PC-9 (cell line): ENCODE data around the gene S100A7. TPM values are rescaled to one million over a fixed set of nuclear protein-coding genes. Genes with fewer than 3 reads are reported as not detected.

Experiments used
- BruUV-seq: library from RNA; stranded (reverse); fragments of 400-500 nt; replicated peaks from 2 replicates; lab custom pipeline; 2021; lab: Mats Ljungman, UMichigan
- CTCF ChIA-PET: fragments of 300-600 bp; sonication (Branson Sonifier 250); formaldehyde crosslinking; loops from one replicate; lab custom pipeline; 2022; ENCODE audit warnings: antibody characterized with exemption; lab: Charles Lee
- POLR2A ChIA-PET: fragments of 300-600 bp; sonication (Branson Sonifier 250); formaldehyde crosslinking; loops from one replicate; lab custom pipeline; 2022; ENCODE audit warnings: antibody characterized with exemption; ENCODE audit not compliant: unreplicated experiment; lab: Charles Lee
- DNase-seq, 2 experiments: peaks; one replicate each; pipeline versions ENCODE4 v3.0.0 to v3.0.0-alpha.2; 2015 to 2022; ENCODE audit warnings: mixed read lengths in 1 of 2
- H2AFZ ChIP-seq: fragments of 200-600 bp; sonication (generic); 2 replicates; pipeline ENCODE4 v1.8.1; 2017; ENCODE audit warnings: antibody characterized with exemption
- H3F3A ChIP-seq: fragments of 200-600 bp; sonication (generic); 2 replicates; pipeline ENCODE4 v1.8.1; 2017; ENCODE audit warnings: antibody characterized with exemption, mild to moderate bottlenecking, low read depth; ENCODE audit not compliant: insufficient read depth
- H3K27ac ChIP-seq: fragments of 200-600 bp; sonication (generic); 2 replicates; pipeline ENCODE4 v1.6.1; 2016; ENCODE audit warnings: mixed run types
- H3K27me3 ChIP-seq: fragments of 200-600 bp; sonication (generic); 2 replicates; pipeline ENCODE4 v1.6.1; 2016; ENCODE audit warnings: low read depth, mixed run types; ENCODE audit not compliant: insufficient read depth
- H3K36me3 ChIP-seq: fragments of 200-600 bp; sonication (generic); 2 replicates; pipeline ENCODE4 v1.6.1; 2016; ENCODE audit warnings: low read depth, mixed run types
- H3K4me1 ChIP-seq: fragments of 200-600 bp; sonication (generic); replicated peaks from 2 replicates; pipeline ENCODE4 v1.6.1; 2016; ENCODE audit warnings: mixed run types; ENCODE audit not compliant: insufficient read depth
- H3K4me2 ChIP-seq: fragments of 200-600 bp; sonication (generic); 2 replicates; pipeline ENCODE4 v1.6.1; 2017; ENCODE audit warnings: mixed run types
- H3K4me3 ChIP-seq: fragments of 200-600 bp; sonication (generic); 2 replicates; pipeline ENCODE4 v1.6.1; 2016; ENCODE audit warnings: mixed run types
- H3K79me2 ChIP-seq: fragments of 200-600 bp; sonication (generic); 2 replicates; pipeline ENCODE4 v1.6.1; 2017; ENCODE audit warnings: low read depth, mixed run types
- H3K9me2 ChIP-seq: fragments of 200-600 bp; sonication (generic); 2 replicates; pipeline ENCODE4 v1.8.1; 2017; ENCODE audit warnings: mild to moderate bottlenecking; ENCODE audit not compliant: insufficient read depth
- H3K9me3 ChIP-seq: fragments of 200-600 bp; sonication (generic); 2 replicates; pipeline ENCODE4 v1.8.1; 2016; ENCODE audit warnings: low read depth; ENCODE audit not compliant: insufficient read depth
- H4K20me1 ChIP-seq: fragments of 200-600 bp; sonication (generic); 2 replicates; pipeline ENCODE4 v1.8.1; 2017; ENCODE audit not compliant: insufficient read depth
- EZH2 ChIP-seq: fragments of 200-600 bp; sonication (generic); IDR thresholded peaks from 2 replicates; pipeline ENCODE4 v1.8.0; 2017; ENCODE audit warnings: antibody characterized with exemption, low read depth
- intact Hi-C: fragments of 100-400 bp; cut with micrococcal nuclease; formaldehyde crosslinking; loops from one replicate; pipeline ENCODE4 v1.10.0; 2022; ENCODE audit not compliant: unreplicated experiment
- total RNA-seq: library from RNA; stranded (reverse); gene quantifications from 2 replicates; pipeline ENCODE4 v1.2.3, GENCODE V29; 2021
- TF ChIP-seq, protein P1 (sequence below): fragments of 200-600 bp; sonication (generic); conservative IDR thresholded peaks from 2 replicates; pipeline ENCODE4 v1.6.1; 2017; ENCODE audit warnings: mixed run types, antibody characterized with exemption, mild to moderate bottlenecking, moderate library complexity

S100A7 gene
- total RNA-seq, 1 experiment from 2014 or later: not detected

DNA sequence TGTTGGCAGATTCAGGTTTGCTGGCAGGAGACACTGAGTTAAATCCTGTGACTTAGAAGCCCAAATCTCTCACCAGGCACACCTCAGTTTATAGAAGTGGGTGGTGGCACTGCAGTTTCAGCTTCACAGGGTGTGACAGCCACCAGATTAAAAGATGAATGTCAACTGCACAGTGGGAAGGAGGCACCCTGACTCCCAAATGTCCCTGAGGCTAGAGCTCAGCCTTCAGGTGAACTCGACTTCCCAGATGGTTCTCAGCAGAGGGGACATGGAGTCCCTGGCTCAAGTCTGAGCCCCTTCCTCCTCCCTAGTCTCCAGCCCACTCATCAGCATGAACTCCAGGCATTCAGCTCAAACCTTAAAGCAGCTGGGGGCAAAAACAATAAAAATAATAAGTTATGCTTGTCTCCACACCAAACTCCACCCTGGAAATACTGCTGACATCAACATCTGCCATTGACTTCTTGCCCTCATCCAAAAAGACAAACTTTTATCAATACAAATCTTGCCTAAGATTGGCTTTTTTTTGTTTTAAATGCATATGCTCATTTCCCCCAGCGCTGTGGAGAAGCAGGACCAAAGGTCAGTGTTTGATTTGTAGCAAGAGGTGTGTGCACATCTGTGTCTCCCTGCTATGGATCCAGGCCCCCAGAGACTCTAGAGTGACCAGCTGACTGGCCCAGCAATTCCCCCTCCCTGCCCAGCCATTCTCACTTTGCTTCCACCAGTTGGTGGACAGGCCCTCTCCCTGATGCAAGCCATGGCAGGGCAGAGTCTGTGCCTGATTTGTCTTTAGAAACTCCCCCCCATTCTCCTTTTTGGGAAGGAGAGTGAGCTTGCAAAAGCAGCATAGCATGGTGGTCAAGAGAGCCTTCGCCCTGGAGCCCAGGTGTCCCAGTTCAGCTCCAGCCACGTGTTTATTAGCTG, 18.5 kb upstream of the S100A7 start:
- Histone ChIP-seq H3F3A (no peaks in the 10 kb centered on the region), H3K4me1 (peaks cover 18% of the 10 kb centered on the region), H3K36me3 (no peaks in the 10 kb centered on the region), H3K79me2 (no peaks in the 10 kb centered on the region), H3K27ac (no peak overlapping the region), H3K9me3 (no peaks in the 10 kb centered on the region), H3K4me2 (no peak overlapping the region), H3K27me3 (no peaks in the 10 kb centered on the region), H4K20me1 (no peaks in the 10 kb centered on the region), H3K4me3 (no peak overlapping the region), H3K9me2 (no peaks in the 10 kb centered on the region), H2AFZ (no peak overlapping the region; the same call in 1 of the 2 replicates)
- POLR2A ChIA-PET: no interaction called here
- intact Hi-C loops: no loop called here
- DNase-seq: no peak
- TF ChIP-seq, protein P1, sequence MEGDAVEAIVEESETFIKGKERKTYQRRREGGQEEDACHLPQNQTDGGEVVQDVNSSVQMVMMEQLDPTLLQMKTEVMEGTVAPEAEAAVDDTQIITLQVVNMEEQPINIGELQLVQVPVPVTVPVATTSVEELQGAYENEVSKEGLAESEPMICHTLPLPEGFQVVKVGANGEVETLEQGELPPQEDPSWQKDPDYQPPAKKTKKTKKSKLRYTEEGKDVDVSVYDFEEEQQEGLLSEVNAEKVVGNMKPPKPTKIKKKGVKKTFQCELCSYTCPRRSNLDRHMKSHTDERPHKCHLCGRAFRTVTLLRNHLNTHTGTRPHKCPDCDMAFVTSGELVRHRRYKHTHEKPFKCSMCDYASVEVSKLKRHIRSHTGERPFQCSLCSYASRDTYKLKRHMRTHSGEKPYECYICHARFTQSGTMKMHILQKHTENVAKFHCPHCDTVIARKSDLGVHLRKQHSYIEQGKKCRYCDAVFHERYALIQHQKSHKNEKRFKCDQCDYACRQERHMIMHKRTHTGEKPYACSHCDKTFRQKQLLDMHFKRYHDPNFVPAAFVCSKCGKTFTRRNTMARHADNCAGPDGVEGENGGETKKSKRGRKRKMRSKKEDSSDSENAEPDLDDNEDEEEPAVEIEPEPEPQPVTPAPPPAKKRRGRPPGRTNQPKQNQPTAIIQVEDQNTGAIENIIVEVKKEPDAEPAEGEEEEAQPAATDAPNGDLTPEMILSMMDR: no peak
- TF ChIP-seq EZH2: no peak
- CTCF ChIA-PET: no interaction called here
- no TSS peak for BruUV-seq

DNA sequence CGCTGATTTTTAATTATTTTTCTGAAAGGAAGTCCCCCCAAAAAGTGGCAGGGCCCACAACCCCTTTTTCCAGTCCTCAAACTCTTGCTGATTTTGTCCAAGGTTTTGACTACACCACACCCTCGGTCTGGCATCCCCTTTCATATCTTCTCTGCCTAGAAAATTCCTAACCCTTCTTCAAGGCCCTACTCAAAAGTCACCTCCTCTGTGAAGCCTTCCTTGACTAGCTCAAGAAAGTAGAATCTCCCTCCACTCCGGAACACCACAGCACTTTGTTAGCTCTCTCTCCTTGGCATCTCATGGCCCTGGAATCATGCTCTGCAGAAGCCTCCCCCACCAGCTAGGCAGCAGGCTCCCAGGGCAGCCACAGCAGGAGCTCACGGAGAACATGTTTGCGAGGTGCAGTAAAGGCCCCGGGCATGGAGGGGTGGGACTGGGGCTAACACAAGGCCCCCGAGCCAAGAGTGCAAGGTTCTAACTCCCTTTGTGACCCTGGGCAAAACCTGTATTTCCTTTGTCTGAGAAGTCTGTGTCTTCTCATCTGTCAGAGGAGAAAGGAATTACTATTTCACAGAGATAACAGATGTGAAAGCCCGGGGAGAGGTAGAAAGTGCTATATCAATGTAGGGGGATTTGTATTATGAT, 17.7 kb upstream of the S100A7 start:
- CTCF ChIA-PET: no interaction called here

DNA sequence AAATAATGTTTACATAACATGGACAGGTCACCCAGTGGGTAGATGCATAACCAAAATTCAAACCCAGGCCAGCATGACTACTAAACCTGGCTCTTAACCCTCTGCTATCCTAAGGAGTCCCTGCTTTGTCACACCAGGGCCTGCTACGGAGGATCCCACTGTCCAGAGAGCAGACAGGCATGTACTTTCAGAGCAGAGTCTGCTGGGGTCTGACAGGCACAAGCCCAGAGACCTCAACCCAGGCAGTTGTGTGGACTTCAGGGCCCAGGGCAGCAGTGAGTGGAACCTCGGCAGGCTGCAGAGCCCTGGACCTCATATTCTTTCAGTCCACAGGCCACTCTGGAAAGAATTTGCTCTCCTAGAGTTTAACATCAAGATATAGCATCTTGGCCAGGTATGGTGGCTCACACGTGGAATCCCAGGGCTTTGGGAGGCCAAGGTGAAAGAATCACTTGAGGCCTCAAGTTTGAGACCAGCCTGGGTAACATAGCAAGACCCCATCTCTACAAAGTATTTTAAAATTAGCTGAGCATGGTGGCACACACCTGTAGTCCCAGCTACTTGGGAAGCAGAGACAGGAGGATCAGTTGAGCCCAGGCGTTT, 16.1 kb upstream of the S100A7 start:
- Histone ChIP-seq H3K9me2 (no peaks in the 10 kb centered on the region), H3F3A (no peaks in the 10 kb centered on the region), H3K27ac (no peak overlapping the region), H3K4me2 (no peak overlapping the region), H3K4me1 (peaks cover 10% of the 10 kb centered on the region), H3K36me3 (no peaks in the 10 kb centered on the region), H4K20me1 (no peaks in the 10 kb centered on the region), H3K9me3 (peaks cover 15% of the 10 kb centered on the region; the same call in 1 of the 2 replicates), H3K27me3 (no peaks in the 10 kb centered on the region), H3K4me3 (no peak overlapping the region), H2AFZ (no peak overlapping the region), H3K79me2 (no peaks in the 10 kb centered on the region)
- TF ChIP-seq EZH2: no peak
- TF ChIP-seq, protein P1: no peak
- intact Hi-C loops: no loop called here
- POLR2A ChIA-PET: no interaction called here
- CTCF ChIA-PET: interaction anchor here (0.5 kb wide), 1 partner anchor 19 kb away, joined by 3 read pairs; no protein-coding TSS in a partner anchor
- no TSS peak for BruUV-seq
- no peak for DNase-seq

More for the DNA sequence above, 17.7 kb upstream of the S100A7 start:
- no peaks in the 10 kb centered on the region for H3K9me2 ChIP-seq
- no peak for DNase-seq
- no peaks in the 10 kb centered on the region for H3K9me3 ChIP-seq
- BruUV-seq: no TSS peak
- intact Hi-C loops: no loop called here
- H3K79me2 ChIP-seq: no peaks in the 10 kb centered on the region
- H2AFZ ChIP-seq: no peak overlapping the region; the same call in 1 of the 2 replicates
- H3K4me1 ChIP-seq: peaks cover 10% of the 10 kb centered on the region
- no peak overlapping the region for H3K27ac ChIP-seq
- no peak overlapping the region for H3K4me3 ChIP-seq
- no peak overlapping the region for H3K4me2 ChIP-seq
- POLR2A ChIA-PET: no interaction called here
- H4K20me1 ChIP-seq: no peaks in the 10 kb centered on the region
- TF ChIP-seq, protein P1: no peak
- no peak for TF ChIP-seq EZH2
- no peaks in the 10 kb centered on the region for H3F3A ChIP-seq
- H3K27me3 ChIP-seq: no peaks in the 10 kb centered on the region
- no peaks in the 10 kb centered on the region for H3K36me3 ChIP-seq
